Peyer's patch (tissue), 4 donors: ENCODE measurements around the gene GARS1.

Source experiments
- CTCF ChIP-seq, 6 experiments: fragments of 450-650 bp in 4 of 6; fragments of 200-600 bp in 2 of 6; sonication (generic) in 1 of 6; IDR thresholded peaks; one replicate each; pipeline ENCODE4 v1.5.1; 2017 to 2019; ENCODE audit warnings: antibody characterized with exemption in 6 of 6, mild to moderate bottlenecking in 3 of 6, moderate library complexity in 1 of 6
- POLR2A ChIP-seq, 2 donors: fragments of 450-650 bp; IDR thresholded peaks; one replicate each; pipeline ENCODE4 v1.5.1; 2017; ENCODE audit warnings: antibody characterized with exemption in 2 of 2, mild to moderate bottlenecking in 2 of 2, moderate library complexity in 2 of 2

- TF ChIP-seq POLR2A (IDR thresholded peaks at IDR 0.05) (no peak), CTCF (IDR thresholded peaks at IDR 0.05) (no peak)
These were observed 847 bp downstream of the GARS1 start for GRCh38 chr7:30595436-30596013.
